HG03460 (cell line): Measurements from ENCODE around the gene PFN3.

Experiments used
- ATAC-seq: cut with Tn5 transposase; IDR thresholded peaks from one replicate; pipeline ENCODE4 v1.9.1; 2021; ENCODE audit not compliant: unreplicated experiment

The PFN3 gene

DNA sequence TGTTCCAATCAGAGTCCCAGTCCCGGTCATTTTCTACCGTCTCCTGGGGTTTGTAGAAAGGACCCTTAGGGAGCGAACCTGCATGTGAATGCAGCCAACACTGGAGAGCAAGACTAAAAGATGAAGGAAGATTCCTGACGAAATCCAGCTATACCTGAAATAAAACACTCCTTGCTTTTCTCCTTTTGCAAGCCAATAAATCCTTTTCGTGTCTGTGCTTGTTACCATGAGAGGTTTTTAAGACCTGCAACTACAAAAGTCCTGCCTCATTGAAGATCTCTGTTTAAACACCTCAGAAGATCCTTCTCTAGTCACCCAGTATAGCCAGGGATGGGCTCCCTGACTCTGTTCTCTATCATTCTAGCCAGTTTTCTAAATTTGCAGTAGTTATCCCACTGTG is 26.2 kb downstream of the PFN3 start:
- ATAC-seq = no peak

DNA sequence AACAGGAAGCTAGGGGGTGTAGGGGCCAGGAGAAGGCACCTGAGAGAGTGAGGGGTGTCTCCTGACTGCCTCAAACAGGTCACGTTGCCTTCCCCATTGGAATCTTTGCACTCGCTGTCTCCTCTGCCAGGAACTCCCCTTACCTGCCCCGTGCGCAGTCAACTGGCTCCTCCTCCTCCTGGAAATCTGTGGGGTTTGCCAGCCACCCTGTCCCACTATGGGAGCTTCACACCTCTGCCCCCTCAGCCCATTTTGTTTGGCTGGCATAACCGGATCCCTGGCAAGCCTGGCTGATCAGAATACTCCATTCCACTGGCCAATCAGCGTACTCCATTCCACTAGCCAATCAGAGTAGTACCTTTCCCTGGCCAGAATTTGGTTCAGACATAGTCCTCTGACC is 26.7 kb downstream of the PFN3 start:
- no peak for ATAC-seq

DNA sequence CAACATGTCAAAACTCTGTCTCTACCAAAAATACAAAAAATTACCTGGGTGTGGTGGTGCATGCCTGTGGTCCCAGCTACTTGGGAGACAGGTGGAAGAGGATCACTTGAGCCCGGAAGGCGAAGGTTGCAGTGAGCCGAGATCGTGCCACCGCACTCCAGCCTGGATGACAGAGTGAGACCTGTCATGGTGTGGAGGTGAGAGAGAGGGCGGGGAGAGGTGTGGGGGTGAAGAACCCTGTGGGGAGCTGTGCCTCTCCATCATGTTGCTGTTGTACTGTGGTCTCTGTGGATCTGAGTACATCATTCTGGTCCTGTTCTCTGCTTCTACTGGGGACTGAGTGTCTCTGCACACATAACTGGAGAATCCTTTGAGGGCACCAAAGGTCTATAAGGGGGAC is 27.6 kb downstream of the PFN3 start:
- no peak for ATAC-seq

DNA sequence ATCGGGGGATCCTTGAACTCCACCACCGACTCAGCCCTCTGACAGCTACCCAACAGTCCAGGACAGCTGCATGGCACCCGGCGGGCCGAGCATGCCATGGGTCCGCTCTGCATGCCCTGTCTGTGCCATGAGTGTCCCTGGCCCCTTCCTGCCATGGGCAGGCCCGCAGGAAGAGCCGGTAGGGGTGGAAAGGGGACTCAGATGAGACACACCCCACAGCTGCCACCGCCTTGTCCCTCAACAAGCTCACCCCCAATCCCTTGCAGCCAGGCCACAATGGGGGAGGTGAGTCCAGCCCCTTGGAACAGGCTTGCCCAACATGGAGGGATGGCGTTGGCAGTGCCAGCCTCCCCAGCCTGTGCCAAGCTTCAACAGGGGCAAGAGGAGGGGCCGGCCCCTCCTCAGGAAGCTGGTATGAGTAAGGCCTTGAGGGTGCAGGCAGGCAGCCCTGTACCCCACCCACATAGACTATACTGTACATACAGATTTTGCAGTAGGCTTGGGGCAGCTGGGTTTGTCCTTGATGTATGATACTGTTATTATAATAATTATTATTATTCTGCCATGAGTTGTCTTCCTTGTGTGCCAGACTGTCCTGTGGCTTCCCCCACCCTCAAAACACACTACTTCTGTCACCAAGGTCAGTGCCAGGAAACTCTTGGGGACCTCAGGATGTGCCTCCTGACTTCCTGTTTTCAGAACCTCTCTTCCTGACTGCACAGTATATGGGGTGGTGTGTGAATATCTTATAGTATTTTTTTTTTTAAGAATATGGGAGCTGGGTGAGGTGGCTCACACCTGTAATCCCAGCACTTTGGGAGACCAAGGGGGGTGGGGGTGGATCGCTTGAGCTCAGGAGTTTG is 28.2 kb downstream of the PFN3 start:
- ATAC-seq = no peak

DNA sequence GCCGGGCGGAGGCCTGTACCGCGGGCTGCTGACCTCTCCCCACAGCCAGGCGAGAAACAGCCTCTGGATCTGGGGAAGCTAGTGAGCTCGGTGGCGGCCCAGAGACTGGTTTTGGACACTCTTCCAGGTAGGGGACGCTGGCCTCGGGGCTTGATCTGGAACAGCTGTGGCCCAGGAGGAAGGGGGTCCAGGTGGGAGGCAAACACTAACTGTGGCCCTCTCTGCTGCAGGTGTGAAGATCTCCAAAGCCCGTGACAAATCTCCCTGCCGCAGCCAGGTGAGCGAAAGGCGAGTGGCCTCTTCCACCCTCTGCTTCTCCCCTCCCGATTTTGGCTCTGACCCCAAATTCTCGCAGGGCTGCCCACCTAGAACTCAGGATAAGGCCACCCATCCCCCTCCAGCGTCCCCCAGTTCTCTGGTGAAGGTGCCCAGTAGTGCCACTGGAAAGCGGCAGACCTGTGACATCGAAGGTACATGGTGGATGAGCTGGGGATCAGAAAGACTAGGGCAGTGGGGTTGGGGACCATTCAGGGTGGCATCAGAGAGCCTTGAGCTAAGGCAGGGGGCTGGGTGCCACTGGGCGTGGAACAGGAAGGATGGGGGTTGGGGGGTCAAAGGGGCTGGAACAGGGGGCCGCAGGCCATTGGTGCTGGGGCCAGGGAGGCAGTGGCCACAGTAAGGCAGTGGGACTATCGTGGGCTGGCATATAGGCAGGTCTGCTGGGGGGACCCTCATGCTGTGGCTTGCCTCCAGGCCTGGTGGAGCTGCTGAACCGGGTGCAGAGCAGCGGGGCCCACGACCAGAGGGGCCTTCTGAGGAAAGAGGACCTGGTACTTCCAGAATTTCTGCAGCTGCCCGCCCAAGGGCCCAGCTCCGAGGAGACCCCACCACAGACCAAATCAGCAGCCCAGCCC is 29.1 kb downstream of the PFN3 start:
- no peak for ATAC-seq

DNA sequence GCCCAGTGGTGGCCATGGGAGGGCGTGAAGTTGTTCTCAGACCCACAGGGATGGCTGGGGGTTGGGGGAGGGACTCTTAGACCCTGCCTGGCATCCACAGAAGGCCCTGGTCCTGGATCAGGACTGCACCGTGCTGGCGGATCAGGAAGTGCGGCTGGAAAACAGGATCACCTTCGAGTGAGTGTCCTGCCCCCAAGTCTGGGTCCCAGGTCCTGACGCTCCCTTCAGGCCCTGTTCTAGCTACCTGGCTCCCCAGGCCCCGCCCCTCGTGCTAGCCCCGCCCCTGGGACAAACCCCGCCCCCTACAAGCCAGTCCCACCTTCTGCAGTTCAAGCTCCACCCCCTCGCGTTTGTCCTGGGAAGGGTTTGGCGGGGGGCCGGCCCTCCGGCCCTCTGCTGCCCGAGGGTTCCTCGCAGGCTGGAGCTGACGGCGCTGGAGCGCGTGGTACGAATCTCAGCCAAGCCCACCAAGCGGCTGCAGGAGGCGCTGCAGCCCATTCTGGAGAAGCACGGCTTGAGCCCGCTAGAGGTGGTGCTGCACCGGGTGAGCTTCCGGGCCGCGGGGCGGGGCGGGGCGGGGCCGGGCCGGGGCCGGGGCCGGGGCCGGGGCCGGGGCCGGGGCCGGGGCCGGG is 29.9 kb downstream of the PFN3 start:
- peak; percentile 65 for ATAC-seq

DNA sequence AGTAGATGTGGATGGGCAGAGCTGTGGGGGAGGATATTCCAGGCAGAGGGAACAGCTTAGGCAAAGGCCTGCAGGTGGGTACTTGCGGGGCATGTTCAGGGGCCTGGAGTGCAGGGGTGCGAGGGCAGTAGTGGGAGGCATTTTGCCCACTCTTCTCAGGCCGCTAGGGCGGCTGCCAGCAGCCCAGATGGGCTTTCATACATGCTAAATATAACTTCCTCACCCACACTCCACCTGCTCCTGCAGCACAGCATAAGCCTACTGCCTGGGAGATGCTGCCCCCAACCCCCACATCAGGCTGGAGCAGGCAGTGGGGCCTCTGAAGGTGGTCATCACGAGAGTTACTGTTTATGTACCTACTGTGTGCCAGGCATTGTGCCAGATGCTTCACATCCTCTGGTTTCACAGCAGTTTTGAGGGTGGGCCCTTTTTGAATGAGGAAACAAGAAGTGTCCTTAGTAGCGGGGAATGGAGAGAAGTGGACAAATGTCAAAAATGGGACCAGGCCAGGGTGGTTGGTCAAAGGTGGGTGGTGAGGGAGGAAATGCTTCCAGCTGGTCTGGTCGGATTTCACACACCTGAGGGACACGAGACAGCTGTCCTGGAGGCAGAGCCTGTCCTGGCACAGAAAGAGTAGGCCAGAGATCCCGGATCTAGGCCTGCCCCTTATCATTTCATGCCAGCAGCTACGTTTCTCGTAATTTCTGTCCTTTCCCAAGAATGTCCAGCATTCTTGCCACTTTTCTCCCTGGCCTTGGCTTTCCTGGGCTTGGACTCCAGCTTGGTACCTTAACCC is 30.6 kb downstream of the PFN3 start:
- no peak for ATAC-seq

DNA sequence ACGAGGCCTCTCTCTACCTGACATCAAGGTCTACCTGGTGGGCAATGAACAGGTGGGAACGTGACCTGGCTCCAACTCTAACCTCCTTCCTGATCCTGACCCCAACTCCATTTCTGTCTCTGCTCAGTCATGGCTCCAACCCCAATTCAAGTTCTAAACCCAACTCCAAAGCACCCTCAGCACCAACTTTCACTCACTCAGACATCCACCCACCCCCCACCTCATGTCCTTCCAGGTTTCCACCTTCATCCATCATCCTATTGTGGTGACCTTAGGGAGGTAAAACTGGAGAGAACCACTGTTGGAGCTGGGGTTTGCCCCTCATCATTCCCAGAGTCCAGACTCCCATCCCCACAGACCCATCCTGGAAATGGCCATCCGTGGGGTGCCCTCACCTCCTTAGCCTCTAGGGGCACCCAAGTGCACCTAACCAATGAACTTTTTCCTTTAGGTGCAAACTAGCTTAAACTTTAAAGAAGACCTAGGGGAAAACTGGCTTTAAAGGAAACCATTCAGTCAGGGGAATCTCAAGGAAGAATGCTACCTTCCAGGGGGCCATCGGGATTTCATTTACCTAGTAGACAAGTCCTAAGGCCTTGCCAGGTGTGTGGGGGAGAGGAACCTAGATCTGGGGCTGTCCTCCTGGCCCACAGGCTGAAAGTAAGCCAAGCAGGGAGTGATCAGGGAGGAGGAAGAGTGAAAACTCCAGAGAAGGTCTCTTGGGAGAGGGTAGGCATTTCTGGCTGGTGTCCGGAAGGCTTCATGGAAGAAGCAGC is 31.4 kb downstream of the PFN3 start:
- ATAC-seq = no peak

DNA sequence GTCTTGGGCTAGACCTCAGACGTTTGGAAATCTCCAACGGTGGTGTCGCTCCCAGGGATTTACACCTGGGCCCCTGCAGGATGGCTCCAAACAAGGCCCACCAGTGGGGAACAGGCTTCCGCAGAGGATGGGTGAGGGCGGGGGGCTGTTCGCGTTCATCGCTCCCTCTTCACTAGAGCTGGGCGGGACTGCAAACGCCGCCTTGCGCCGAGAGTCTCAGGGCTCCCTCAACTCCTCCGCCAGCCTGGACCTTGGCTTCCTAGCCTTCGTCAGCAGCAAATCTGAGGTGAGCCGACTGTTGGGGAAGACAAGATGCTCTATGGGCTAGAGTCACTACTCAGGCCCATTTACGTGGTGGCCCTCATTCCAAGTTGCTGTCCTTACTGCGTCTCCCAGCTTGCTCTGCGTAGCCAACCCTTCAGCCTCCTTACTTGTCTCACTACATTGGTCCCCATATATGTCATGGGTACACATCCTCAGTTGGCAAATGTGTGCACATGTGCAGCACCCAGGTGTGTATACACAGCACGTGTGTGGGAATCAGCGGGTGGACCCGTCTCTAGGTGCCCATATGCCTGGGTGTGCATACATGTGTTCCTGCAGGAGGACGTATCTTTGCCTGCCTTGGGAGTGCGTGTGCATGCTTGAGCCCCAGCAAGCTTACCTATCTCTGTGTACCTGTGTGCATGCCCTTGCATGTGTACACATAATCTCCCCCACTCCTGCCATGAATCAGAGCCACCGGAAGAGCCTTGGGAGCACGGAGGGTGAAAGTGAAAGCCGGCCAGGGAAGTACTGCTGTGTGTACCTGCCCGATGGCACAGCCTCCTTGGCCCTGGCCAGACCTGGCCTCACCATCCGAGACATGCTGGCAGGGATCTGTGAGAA is 32.2 kb downstream of the PFN3 start:
- ATAC-seq = no peak

DNA sequence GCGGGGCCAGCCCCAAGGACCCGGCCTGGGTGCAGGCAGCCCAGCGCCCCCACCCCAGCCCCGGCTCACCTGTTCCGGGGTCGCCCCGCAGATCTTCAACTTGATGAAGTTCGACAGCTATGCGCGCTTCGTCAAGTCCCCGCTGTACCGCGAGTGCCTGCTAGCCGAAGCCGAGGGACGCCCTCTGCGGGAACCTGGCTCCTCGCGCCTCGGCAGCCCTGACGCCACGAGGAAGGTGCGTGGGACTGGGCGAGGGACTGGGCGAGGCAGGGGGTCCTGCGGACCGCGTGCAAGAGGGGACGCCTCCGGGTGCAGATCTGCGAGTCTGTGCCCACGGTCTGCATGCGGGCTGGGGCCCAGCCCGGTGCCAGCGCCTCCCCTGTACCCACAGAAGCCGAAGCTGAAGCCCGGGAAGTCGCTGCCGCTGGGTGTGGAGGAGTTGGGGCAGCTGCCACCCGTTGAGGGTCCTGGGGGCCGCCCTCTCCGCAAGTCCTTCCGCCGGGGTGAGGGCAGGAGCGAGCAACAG is 33.1 kb downstream of the PFN3 start:
- no peak for ATAC-seq

DNA sequence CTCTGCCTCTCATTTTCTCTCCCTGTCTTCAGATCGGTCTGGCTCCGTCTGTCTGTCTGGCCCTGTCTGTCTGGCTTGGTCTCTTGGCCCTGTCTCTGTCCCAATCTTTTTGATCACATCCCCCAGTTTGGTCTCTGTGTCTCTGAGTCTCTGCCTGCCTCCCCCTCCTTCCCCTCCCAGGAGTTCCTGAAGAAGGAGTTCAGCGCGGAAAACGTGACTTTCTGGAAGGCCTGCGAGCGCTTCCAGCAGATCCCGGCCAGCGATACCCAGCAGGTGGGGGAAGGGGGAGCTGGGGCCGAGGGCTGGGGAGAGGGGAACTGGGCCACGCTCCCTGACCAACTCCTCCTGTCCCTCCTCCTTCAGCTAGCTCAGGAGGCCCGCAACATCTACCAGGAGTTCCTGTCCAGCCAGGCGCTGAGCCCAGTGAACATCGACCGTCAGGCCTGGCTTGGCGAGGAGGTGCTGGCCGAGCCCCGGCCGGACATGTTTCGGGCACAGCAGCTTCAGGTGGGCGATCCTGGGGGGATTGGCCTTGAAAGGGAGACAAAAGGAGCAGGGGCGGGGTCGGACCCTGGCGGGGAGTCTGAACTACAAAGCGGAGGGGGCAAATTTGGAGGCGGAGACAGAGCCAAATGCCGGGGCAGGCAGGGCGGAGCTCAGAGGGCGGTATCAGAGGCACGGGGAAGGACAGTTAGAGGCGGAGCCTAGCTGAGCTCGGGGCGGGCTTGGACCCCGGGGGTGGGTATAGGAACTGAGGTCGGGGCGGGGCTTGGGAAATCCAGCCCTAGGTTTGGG is 33.7 kb downstream of the PFN3 start:
- ATAC-seq = no peak

DNA sequence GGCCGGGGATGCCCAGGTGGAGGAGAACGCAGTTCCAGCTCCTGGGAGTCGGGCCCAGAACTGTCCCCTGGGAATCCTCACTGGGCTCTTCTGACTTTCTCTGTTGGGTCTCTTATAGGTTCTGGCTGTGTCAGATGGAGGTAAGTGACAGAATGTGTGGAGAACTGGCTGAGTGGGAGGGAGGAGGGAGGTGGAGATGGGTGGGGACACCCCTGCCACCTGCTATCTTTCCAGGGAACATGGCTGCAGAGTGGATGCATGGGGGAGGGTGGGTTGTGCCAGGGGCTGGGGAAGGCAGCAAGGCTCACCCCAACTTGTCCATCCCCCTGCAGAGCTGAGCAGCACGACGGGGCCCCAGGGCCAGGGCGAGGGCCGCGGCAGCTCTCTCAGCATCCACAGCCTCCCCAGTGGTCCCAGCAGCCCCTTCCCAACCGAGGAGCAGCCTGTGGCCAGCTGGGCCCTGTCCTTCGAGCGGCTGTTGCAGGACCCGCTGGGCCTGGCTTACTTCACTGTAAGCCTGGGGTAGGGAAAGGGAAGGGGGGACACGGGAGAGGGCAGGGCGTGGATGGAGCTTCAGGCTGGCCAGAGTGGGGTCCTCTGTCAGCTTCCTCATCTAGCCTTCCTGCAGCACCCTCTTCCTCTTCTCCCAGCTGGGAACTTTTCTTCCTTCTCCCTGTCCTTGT is 34.5 kb downstream of the PFN3 start:
- no peak for ATAC-seq

DNA sequence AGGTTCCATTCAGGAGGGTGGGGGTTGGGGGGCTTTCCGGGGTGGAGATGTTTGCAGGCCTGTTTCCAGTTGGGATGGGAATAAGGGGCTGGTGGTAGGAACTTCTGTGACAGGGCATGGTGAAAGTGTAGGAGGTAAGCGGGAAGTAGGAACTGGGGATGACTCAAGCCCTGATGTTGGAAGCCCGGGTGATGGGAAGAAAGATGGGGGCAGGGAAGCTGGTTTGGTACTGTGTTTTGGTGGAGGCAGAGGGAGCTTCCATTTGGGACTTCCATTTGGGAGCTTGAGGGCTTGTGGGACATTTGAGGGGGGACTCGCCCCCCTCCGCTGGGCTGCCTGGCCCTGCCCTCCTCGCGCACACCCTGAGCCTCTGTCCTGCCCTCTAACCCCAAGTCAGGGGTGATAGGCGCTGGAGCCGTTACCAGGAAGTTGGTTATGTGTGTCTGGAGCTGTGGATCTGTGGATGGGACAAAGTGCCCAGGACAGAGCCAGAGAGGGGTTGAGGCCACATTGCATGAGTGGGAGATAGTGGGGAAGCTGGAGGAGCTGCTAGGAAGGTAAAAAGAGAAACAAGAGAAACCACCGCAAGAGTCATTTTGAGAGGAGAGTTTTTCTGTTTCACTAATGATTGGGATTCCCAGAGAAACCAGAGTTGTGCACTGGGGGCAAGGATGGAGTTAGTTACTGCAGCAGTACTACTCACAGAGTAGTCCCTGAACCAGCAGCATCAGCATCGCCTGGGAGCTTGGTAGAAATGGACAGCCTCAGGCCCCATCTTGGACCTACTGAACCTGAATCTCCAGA is 36.1 kb downstream of the PFN3 start:
- no peak for ATAC-seq

DNA sequence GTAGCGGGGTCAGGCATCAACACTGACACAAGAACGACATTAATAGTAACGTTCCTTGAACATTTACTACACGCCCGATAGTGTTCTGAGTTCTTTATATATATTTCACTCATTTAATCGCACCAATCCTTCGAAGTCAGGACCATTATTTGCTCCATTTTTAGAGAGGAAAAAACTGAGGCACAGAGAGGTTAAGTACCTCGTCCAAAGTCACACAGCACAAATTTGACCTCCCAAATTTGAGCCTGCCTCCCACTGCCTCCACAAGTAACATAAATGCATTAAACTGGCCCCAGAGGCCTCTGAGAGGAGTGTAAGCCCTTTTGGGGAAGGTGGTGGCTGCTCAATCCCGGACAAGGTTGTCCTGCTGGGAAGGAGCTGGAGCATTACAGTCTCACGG is 36.9 kb downstream of the PFN3 start:
- no peak for ATAC-seq

DNA sequence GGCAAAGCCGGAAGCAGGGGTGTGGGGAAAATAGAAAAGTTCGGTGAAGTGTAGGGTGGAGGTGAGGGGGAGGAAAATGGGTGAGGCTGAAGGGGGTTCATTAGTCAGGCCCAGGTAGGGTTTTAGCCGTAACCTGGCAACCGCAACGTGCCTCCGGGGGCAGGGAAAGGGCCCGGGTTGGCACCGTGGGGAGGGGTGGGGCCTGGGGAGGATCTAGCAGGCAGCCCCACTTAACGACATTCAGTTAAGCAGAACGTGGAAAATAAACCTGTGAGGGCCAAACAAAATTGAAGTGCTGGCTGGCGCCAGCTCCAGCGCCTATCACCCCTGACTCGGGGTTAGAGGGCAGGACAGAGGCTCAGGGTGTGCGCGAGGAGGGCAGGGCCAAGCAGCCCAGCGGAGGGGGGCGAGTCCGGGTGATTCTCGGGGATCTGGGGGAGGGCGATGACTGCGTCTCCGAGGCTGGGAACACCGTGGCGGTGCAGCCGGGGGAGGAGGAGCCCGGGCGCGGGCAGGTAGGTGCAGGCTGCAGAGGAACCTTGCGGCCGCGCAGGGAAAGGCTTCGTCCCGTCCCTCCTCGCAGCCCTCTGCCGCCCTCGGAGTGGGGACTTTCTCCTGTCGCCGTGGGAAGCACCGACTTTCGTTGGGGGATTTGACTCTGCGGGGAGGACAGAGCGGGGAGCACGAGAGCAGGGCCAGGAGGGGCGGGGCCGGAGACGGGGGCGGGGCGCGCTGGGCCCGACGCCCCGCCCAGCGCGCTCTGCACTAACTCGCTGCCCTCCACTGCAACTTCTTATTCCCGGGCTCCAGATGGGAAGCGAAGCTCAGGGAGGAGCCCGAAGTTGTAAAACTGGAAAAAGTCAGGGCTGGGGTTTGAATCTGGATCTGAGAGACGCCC is 37.6 kb downstream of the PFN3 start:
- ATAC-seq = no peak

DNA sequence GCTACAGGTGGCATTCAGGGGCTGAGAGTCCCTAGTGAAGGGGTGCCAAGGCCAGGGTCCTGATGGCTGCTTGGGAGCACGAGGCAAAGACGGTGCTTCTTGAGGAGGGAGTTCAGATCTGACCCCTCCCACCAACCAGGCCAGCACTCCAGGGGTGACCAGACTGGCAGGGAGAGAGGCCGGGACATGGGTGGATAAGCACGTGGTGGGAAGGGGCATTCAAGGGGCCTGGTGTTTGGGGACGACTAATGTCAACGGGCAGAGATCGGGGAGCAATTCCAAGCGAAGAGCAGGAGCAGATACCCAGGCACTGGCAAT is 38.2 kb downstream of the PFN3 start:
- no peak for ATAC-seq
